Neural progenitor cell (in vitro differentiated cells): ENCODE data around the gene KCNMA1.

Source experiments
- CTCF ChIP-seq: fragments of 200-600 bp; sonication (generic); IDR thresholded peaks from 2 replicates; pipeline ENCODE4 v1.5.1; 2017; ENCODE audit warnings: antibody characterized with exemption, mild to moderate bottlenecking
- EZH2 ChIP-seq: fragments of 200-600 bp; sonication (generic); IDR thresholded peaks from 2 replicates; pipeline ENCODE4 v1.6.1; 2017; ENCODE audit warnings: antibody characterized with exemption, mild to moderate bottlenecking, moderate library complexity

GRCh38 chr10:76925636-76926405, 711.8 kb downstream of the KCNMA1 start:
- TF ChIP-seq CTCF (no peak), EZH2 (no peak)
